H1 (cell line): Measurements from ENCODE around the gene SIK2. TPM values are rescaled to one million over a fixed set of nuclear protein-coding genes. Genes with fewer than 3 reads are reported as not detected.

Source experiments
- CTCF ChIA-PET: fragments of 300-600 bp; sonication (Branson Sonifier 250); formaldehyde crosslinking; loops from one replicate; lab custom pipeline; 2021; ENCODE audit not compliant: partially characterized antibody; lab: Charles Lee
- POLR2A ChIA-PET: fragments of 300-600 bp; sonication (Branson Sonifier 250); formaldehyde crosslinking; loops from one replicate; lab custom pipeline; 2021; ENCODE audit warnings: inconsistent platforms; ENCODE audit not compliant: partially characterized antibody; lab: Charles Lee
- DNase-seq, 2 experiments: peaks; one replicate each; pipeline versions ENCODE4 v3.0.0 to v3.0.0-alpha.2; 2010 to 2022; ENCODE audit warnings: low spot score in 2 of 2, low read depth in 1 of 2, mixed read lengths in 1 of 2
- FAIRE-seq: peaks from 2 replicates; lab custom pipeline; 2011; peaks lifted over from hg19 to GRCh38; lab: Jason Lieb, UNC
- H2AFZ ChIP-seq: 2 replicates; pipeline ENCODE4 v1.8.1; 2012; ENCODE audit warnings: low read length, inconsistent platforms
- H2AK5ac ChIP-seq: 2 replicates; pipeline ENCODE4 v1.6.1; 2013; ENCODE audit warnings: low read depth, low read length
- H2BK120ac ChIP-seq: replicated peaks from 2 replicates; pipeline ENCODE3; 2013; ENCODE audit warnings: low read depth, low read length, inconsistent platforms
- H2BK12ac ChIP-seq: 2 replicates; pipeline ENCODE4 v1.6.1; 2013; ENCODE audit warnings: low read depth, low read length
- H2BK15ac ChIP-seq: 2 replicates; pipeline ENCODE4 v1.6.1; 2013; ENCODE audit warnings: low read length
- H2BK20ac ChIP-seq: 2 replicates; pipeline ENCODE4 v1.6.1; 2013; ENCODE audit warnings: low read length
- H2BK5ac ChIP-seq: 2 replicates; pipeline ENCODE4 v1.6.1; 2013; ENCODE audit warnings: low read depth, low read length
- H3K14ac ChIP-seq: 2 replicates; pipeline ENCODE4 v1.6.1; 2013; ENCODE audit warnings: inconsistent platforms; ENCODE audit not compliant: insufficient read length
- H3K18ac ChIP-seq: 2 replicates; pipeline ENCODE4 v1.6.1; 2013; ENCODE audit warnings: low read length; ENCODE audit errors: extremely low read depth
- H3K23ac ChIP-seq: 2 replicates; pipeline ENCODE4 v1.6.1; 2013; ENCODE audit warnings: inconsistent platforms; ENCODE audit not compliant: insufficient read length
- H3K23me2 ChIP-seq: 2 replicates; pipeline ENCODE4 v1.6.1; 2013; ENCODE audit warnings: low read depth, low read length
- H3K27ac ChIP-seq: 2 replicates; pipeline ENCODE4 v1.6.1; 2011; ENCODE audit warnings: low read depth, low read length, inconsistent platforms
- H3K27me3 ChIP-seq, 4 experiments: replicated peaks in 1 of 4; 1 replicate in 1 of 4; 2 replicates in 3 of 4; pipeline versions ENCODE4 v1.6.1 to v1.8.1; 2011 to 2013; ENCODE audit warnings: low read length in 3 of 4, mild to moderate bottlenecking in 3 of 4, inconsistent platforms in 2 of 4, mixed read lengths in 2 of 4, moderate library complexity in 1 of 4; ENCODE audit not compliant: control insufficient read depth in 3 of 4, insufficient read depth in 3 of 4; ENCODE audit errors: extremely low read depth in 1 of 4
- H3K36me3 ChIP-seq, 4 experiments: 2 replicates each; pipeline versions ENCODE4 v1.6.1 to v1.8.1; 2011 to 2013; ENCODE audit warnings: mild to moderate bottlenecking in 4 of 4, low read length in 3 of 4, moderate library complexity in 2 of 4, control low read depth in 1 of 4, inconsistent platforms in 1 of 4; ENCODE audit not compliant: insufficient read depth in 4 of 4, control insufficient read depth in 2 of 4
- H3K4ac ChIP-seq: replicated peaks from 2 replicates; pipeline ENCODE3; 2013; ENCODE audit warnings: low read length, low read depth, mixed read lengths, inconsistent platforms; ENCODE audit not compliant: insufficient read length
- H3K4me1 ChIP-seq, 4 experiments: replicated peaks in 1 of 4; 1 replicate in 1 of 4; 2 replicates in 3 of 4; pipeline versions ENCODE4 v1.6.1 to v1.8.1; 2011 to 2013; ENCODE audit warnings: low read length in 3 of 4, inconsistent platforms in 2 of 4, mixed read lengths in 1 of 4; ENCODE audit not compliant: insufficient read depth in 4 of 4, control insufficient read depth in 3 of 4
- H3K4me2 ChIP-seq, 2 experiments: 2 replicates each; pipeline versions ENCODE4 v1.6.1 to v1.8.1; 2011 to 2013; ENCODE audit warnings: low read depth in 2 of 2, low read length in 2 of 2, control low read depth in 1 of 2, inconsistent platforms in 1 of 2, mild to moderate bottlenecking in 1 of 2; ENCODE audit not compliant: insufficient read depth in 1 of 2
- H3K4me3 ChIP-seq, 4 experiments: fragments of 200-600, 300-600 bp in 1 of 4; sonication (generic), shearing (Covaris generic), sonication (Bioruptor Twin) in 1 of 4; 2 replicates each; pipeline versions ENCODE4 v1.5.1 to v1.8.1; 2011 to 2016; ENCODE audit warnings: low read length in 4 of 4, low read depth in 3 of 4, control low read depth in 2 of 4, inconsistent platforms in 2 of 4, mild to moderate bottlenecking in 2 of 4, mixed read lengths in 1 of 4, moderate library complexity in 1 of 4; ENCODE audit not compliant: insufficient read depth in 2 of 4; ENCODE audit errors: extremely low read depth in 1 of 4
- H3K56ac ChIP-seq: replicated peaks from 2 replicates; pipeline ENCODE3; 2013; ENCODE audit warnings: low read depth, mild to moderate bottlenecking, mixed read lengths, low read length, inconsistent platforms; ENCODE audit not compliant: insufficient read length
- H3K79me1 ChIP-seq: 2 replicates; pipeline ENCODE4 v1.6.1; 2013; ENCODE audit warnings: low read depth, low read length, control low read depth
- H3K79me2 ChIP-seq, 2 experiments: 2 replicates each; pipeline versions ENCODE4 v1.6.1 to v1.8.1; 2012 to 2013; ENCODE audit warnings: low read length in 2 of 2, mild to moderate bottlenecking in 2 of 2, inconsistent platforms in 1 of 2; ENCODE audit not compliant: insufficient read depth in 2 of 2, control insufficient read depth in 1 of 2
- H3K9ac ChIP-seq, 4 experiments: replicated peaks in 1 of 4; 1 replicate in 1 of 4; 2 replicates in 3 of 4; pipeline versions ENCODE4 v1.6.1 to v1.8.1; 2011 to 2013; ENCODE audit warnings: low read depth in 3 of 4, low read length in 3 of 4, control low read depth in 2 of 4, mild to moderate bottlenecking in 2 of 4, moderate library complexity in 2 of 4, inconsistent platforms in 1 of 4; ENCODE audit errors: extremely low read depth in 1 of 4
- H3K9me3 ChIP-seq, 2 experiments: 2 replicates each; pipeline versions ENCODE4 v1.6.1 to v1.8.1; 2012 to 2013; ENCODE audit warnings: mild to moderate bottlenecking in 2 of 2, moderate library complexity in 2 of 2, control low read depth in 1 of 2, inconsistent platforms in 1 of 2, low read depth in 1 of 2, low read length in 1 of 2, mixed read lengths in 1 of 2; ENCODE audit not compliant: insufficient read depth in 2 of 2
- H4K20me1 ChIP-seq, 2 experiments: replicated peaks in 1 of 2; 2 replicates each; pipeline versions ENCODE3 to v1.8.1; 2011 to 2013; ENCODE audit warnings: inconsistent platforms in 2 of 2, low read length in 2 of 2, mild to moderate bottlenecking in 1 of 2; ENCODE audit not compliant: insufficient read depth in 2 of 2, control insufficient read depth in 1 of 2
- H4K5ac ChIP-seq: 2 replicates; pipeline ENCODE4 v1.6.1; 2013; ENCODE audit warnings: low read length, low read depth, mixed read lengths, inconsistent platforms; ENCODE audit not compliant: insufficient read length
- H4K8ac ChIP-seq: 2 replicates; pipeline ENCODE4 v1.8.0; 2013; ENCODE audit warnings: mild to moderate bottlenecking, moderate library complexity, low read length, inconsistent platforms; ENCODE audit not compliant: insufficient read depth; ENCODE audit errors: extremely low read depth
- H4K91ac ChIP-seq: replicated peaks from 2 replicates; pipeline ENCODE3; 2013; ENCODE audit warnings: low read length, mixed read lengths, inconsistent platforms; ENCODE audit not compliant: insufficient read length
- CTBP2 ChIP-seq: IDR thresholded peaks from 2 replicates; pipeline ENCODE4 v1.7.0; 2011; ENCODE audit warnings: borderline replicate concordance, mild to moderate bottlenecking, moderate library complexity, mixed read lengths, low read length; ENCODE audit not compliant: insufficient read depth, insufficient read length
- HDAC6 ChIP-seq: IDR thresholded peaks from one replicate; pipeline ENCODE4 v1.7.1; 2012; ENCODE audit warnings: low read depth, mild to moderate bottlenecking, inconsistent platforms, low read length, moderate library complexity
- JUN ChIP-seq: IDR thresholded peaks from 2 replicates; pipeline ENCODE4 v1.6.1; 2011; ENCODE audit warnings: low read depth, mild to moderate bottlenecking, improper control_type of control experiment, low read length
- JUND ChIP-seq: IDR thresholded peaks from 2 replicates; pipeline ENCODE4 v1.6.1; 2011; ENCODE audit warnings: mild to moderate bottlenecking, improper control_type of control experiment, low read length
- RAD21 ChIP-seq, 2 experiments: IDR thresholded peaks in 1 of 2; conservative IDR thresholded peaks in 1 of 2; 2 replicates each; pipeline ENCODE4 v1.6.1; 2011; ENCODE audit warnings: low read depth in 2 of 2, low read length in 2 of 2, improper control_type of control experiment in 1 of 2, inconsistent platforms in 1 of 2, mild to moderate bottlenecking in 1 of 2, moderate library complexity in 1 of 2
- RXRA ChIP-seq: IDR thresholded peaks from 2 replicates; pipeline ENCODE4 v1.6.1; 2011; ENCODE audit warnings: low read depth, mild to moderate bottlenecking, low read length, moderate library complexity; ENCODE audit not compliant: insufficient read depth
- SRF ChIP-seq: IDR thresholded peaks from 2 replicates; pipeline ENCODE4 v1.6.1; 2011; ENCODE audit warnings: mild to moderate bottlenecking, low read depth, low read length, moderate library complexity
- TAF1 ChIP-seq: IDR thresholded peaks from 2 replicates; pipeline ENCODE4 v1.6.1; 2011; ENCODE audit warnings: mild to moderate bottlenecking, low read depth, low read length
- TEAD4 ChIP-seq: IDR thresholded peaks from 2 replicates; pipeline ENCODE4 v1.6.1; 2012; ENCODE audit warnings: low read depth, low read length, inconsistent platforms, mixed read lengths
- WGBS, 2 experiments: shearing (Covaris generic) in 1 of 2; methylation state at CpG; one replicate each; pipeline versions ENCODE4 v1.1.6 to v1.1.7; 2013 to 2015; ENCODE audit warnings: low lambda C conversion rate in 2 of 2, mixed read lengths in 2 of 2, inconsistent platforms in 1 of 2, low coverage in 1 of 2, missing lambda C conversion rate in 1 of 2; ENCODE audit not compliant: insufficient replicate concordance in 2 of 2, insufficient coverage in 1 of 2, insufficient read length in 1 of 2; ENCODE audit errors: extremely low coverage in 1 of 2, missing lambda C conversion rate in 1 of 2; 5-methylcytosine and 5-hydroxymethylcytosine counted together
- polyA plus RNA-seq, 7 experiments: library from polyadenylated mRNA; depleted of rRNA in 3 of 7; stranded (reverse) in 5 of 7; unstranded in 2 of 7; fragments of >200 nt in 5 of 7; fragments of 200-250 nt in 2 of 7; gene quantifications; 1 replicate in 5 of 7; 2 replicates in 1 of 7; 4 replicates in 1 of 7; pipeline versions ENCODE4 v1.2.1 to v1.2.3, GENCODE V29; 2011 to 2013; ENCODE audit warnings: missing spikeins in 2 of 7, mixed read lengths in 2 of 7
- total RNA-seq: library from RNA; stranded (reverse); fragmentation: NEBNext Ultra II Directional; extraction: Animal tissue kit (Norgen Biotek cat#: 25700); gene quantifications from 2 replicates; pipeline ENCODE4 v1.2.1, GENCODE V29; 2021

The SIK2 gene
- total and polyA plus RNA-seq, 2 of the 8 experiments (the other 6 are each of a cell fraction or from before 2014, with no cell fraction given) = 8.8 to 11.2 TPM

GRCh38 chr11:111629499-111629898 lies 27.2 kb downstream of the SIK2 start:
- no peak for FAIRE-seq
- WGBS, 2 experiments = 83% methylated on average over 2 of the region's 2 CpGs; no CpG with 5 or more reads in 1 of the 2 experiments

More at GRCh38 chr11:111629499-111629898, 27.2 kb downstream of the SIK2 start:
- no peak for DNase-seq
- H4K91ac ChIP-seq = no peak overlapping the region
- no peak overlapping the region for H3K18ac ChIP-seq
- no peaks in the 10 kb centered on the region for H3K4me1 ChIP-seq
- no peaks in the 10 kb centered on the region for H3K27me3 ChIP-seq
- H2AK5ac ChIP-seq = no peak overlapping the region
- CTCF ChIA-PET = no interaction called here
- no peak overlapping the region for H3K56ac ChIP-seq
- TF ChIP-seq CTBP2 (no peak), JUN (no peak), JUND (no peak), TEAD4 (no peak), RXRA (no peak), SRF (no peak), RAD21 (IDR thresholded peaks at IDR 0.05 in 1 of 2, conservative IDR thresholded peaks at IDR 0.05 in 1 of 2; ENCODE audit: low read depth in 2 of 2, low read length in 2 of 2) (no peak), TAF1 (no peak), HDAC6 (no peak)
- TF ChIP-seq, all 59 proteins: peak for 0
- H4K5ac ChIP-seq = no peak overlapping the region
- H4K20me1 ChIP-seq = no peaks in the 10 kb centered on the region
- H3K9me3 ChIP-seq = no peaks in the 10 kb centered on the region
- no peak overlapping the region for H3K27ac ChIP-seq
- H3K4ac ChIP-seq = no peak overlapping the region
- H4K8ac ChIP-seq = no peak overlapping the region
- POLR2A ChIA-PET = no interaction called here
- no peak overlapping the region for H2BK15ac ChIP-seq
- H3K14ac ChIP-seq = no peak overlapping the region
- no peak overlapping the region for H2BK120ac ChIP-seq
- H2BK12ac ChIP-seq = no peak overlapping the region
- H2BK5ac ChIP-seq = no peak overlapping the region
- no peak overlapping the region for H2BK20ac ChIP-seq
- no peak overlapping the region for H3K23ac ChIP-seq
- H3K9ac ChIP-seq = no peak overlapping the region
- H3K79me1 ChIP-seq = no peaks in the 10 kb centered on the region
- H3K4me3 ChIP-seq = no peak overlapping the region
- H3K4me2 ChIP-seq = no peak overlapping the region
- no peaks in the 10 kb centered on the region for H3K79me2 ChIP-seq
- H3K23me2 ChIP-seq = no peaks in the 10 kb centered on the region
- H3K36me3 ChIP-seq = no peaks in the 10 kb centered on the region; a peak in 1 of 8 replicates
- no peak overlapping the region for H2AFZ ChIP-seq
